HepG2 (cell line): ENCODE data around the gene EIF6. TPM values are rescaled to one million over a fixed set of nuclear protein-coding genes. Genes with fewer than 3 reads are reported as not detected.
A peak's percentile ranks its signal among the peaks of the same experiment; 100 is the strongest.

Source experiments
- ARNT ChIP-seq: fragments of 450-650 bp; IDR thresholded peaks from 2 replicates; pipeline ENCODE4 v1.6.1; 2017
- ATAD3A ChIP-seq: sonication (generic); formaldehyde crosslinking; IDR thresholded peaks from 2 replicates; pipeline ENCODE4 v1.4.0; 2020; ENCODE audit warnings: missing genetic modification reagents
- FOXA3 ChIP-seq: IDR thresholded peaks from 2 replicates; pipeline ENCODE4 v1.6.1; 2016; ENCODE audit warnings: missing genetic modification reagents, missing compliant biosample characterization
- HDAC6 ChIP-seq: fragments of 200-600 bp; sonication (generic); IDR thresholded peaks from 2 replicates; pipeline ENCODE4 v1.7.0; 2017; ENCODE audit warnings: mild to moderate bottlenecking, antibody characterized with exemption, low read length, low read depth
- HIVEP1 ChIP-seq: sonication (generic); formaldehyde crosslinking; IDR thresholded peaks from 2 replicates; pipeline ENCODE4 v1.4.0; 2020; ENCODE audit warnings: mild to moderate bottlenecking, missing genetic modification reagents
- HOXA9 ChIP-seq: sonication (generic); formaldehyde crosslinking; IDR thresholded peaks from 2 replicates; pipeline ENCODE4 v1.8.1; 2022; ENCODE audit warnings: missing genetic modification reagents, mild to moderate bottlenecking, moderate library complexity, borderline replicate concordance
- IKZF5 ChIP-seq: IDR thresholded peaks from 2 replicates; pipeline ENCODE4 v1.6.1; 2018; ENCODE audit warnings: missing genetic modification reagents, mild to moderate bottlenecking, missing compliant biosample characterization
- MAFG ChIP-seq: sonication (generic); formaldehyde crosslinking; IDR thresholded peaks from 2 replicates; pipeline ENCODE4 v1.5.1; 2020; ENCODE audit warnings: mild to moderate bottlenecking, missing genetic modification reagents
- PAF1 ChIP-seq: IDR thresholded peaks from 2 replicates; pipeline ENCODE4 v1.6.1; 2016; ENCODE audit warnings: missing genetic modification reagents, missing compliant biosample characterization
- PAX8 ChIP-seq: sonication (generic); formaldehyde crosslinking; IDR thresholded peaks from 2 replicates; pipeline ENCODE4 v1.8.0; 2022; ENCODE audit warnings: mild to moderate bottlenecking, missing genetic modification reagents, borderline replicate concordance
- PLRG1 ChIP-seq: fragments of 450-650 bp; conservative IDR thresholded peaks from 2 replicates; pipeline ENCODE4 v1.6.1; 2016
- POLR2AphosphoS5 ChIP-seq: IDR thresholded peaks from 2 replicates; pipeline ENCODE4 v1.6.1; 2012; ENCODE audit warnings: low read depth, low read length
- SP1 ChIP-seq, 2 experiments: fragments of 450-650 bp in 1 of 2; sonication (generic) in 1 of 2; formaldehyde crosslinking in 1 of 2; IDR thresholded peaks; 2 replicates each; pipeline versions ENCODE4 v1.4.0 to v1.6.1; 2016 to 2020; ENCODE audit warnings: missing genetic modification reagents in 1 of 2
- TMF1 ChIP-seq: sonication (generic); formaldehyde crosslinking; IDR thresholded peaks from 2 replicates; pipeline ENCODE4 v1.8.1; 2022; ENCODE audit warnings: low read depth, missing genetic modification reagents
- ZBTB43 ChIP-seq: sonication (generic); formaldehyde crosslinking; conservative IDR thresholded peaks from 2 replicates; pipeline ENCODE4 v1.4.0; 2020; ENCODE audit warnings: missing genetic modification reagents
- ZFP36L1 ChIP-seq: sonication (generic); formaldehyde crosslinking; IDR thresholded peaks from 2 replicates; pipeline ENCODE4 v1.8.0; 2022; ENCODE audit warnings: mild to moderate bottlenecking, missing genetic modification reagents, moderate library complexity
- ZFYVE20 ChIP-seq: sonication (generic); formaldehyde crosslinking; IDR thresholded peaks from 2 replicates; pipeline ENCODE4 v1.8.0; 2023; ENCODE audit warnings: low read depth, mild to moderate bottlenecking, moderate library complexity, missing genetic modification reagents, borderline replicate concordance
- ZNF136 ChIP-seq: sonication (generic); formaldehyde crosslinking; IDR thresholded peaks from 2 replicates; pipeline ENCODE4 v1.8.1; 2022; ENCODE audit warnings: low read depth, mild to moderate bottlenecking, moderate library complexity, missing genetic modification reagents
- ZNF205 ChIP-seq: IDR thresholded peaks from 2 replicates; pipeline ENCODE4 v1.6.1; 2018; ENCODE audit warnings: missing biosample characterization, missing genetic modification reagents
- ZNF260 ChIP-seq: sonication (generic); formaldehyde crosslinking; IDR thresholded peaks from 2 replicates; pipeline ENCODE4 v1.4.0; 2020; ENCODE audit warnings: missing genetic modification reagents, low read depth, mild to moderate bottlenecking, borderline replicate concordance
- ZNF407 ChIP-seq: sonication (generic); formaldehyde crosslinking; IDR thresholded peaks from one replicate; pipeline ENCODE4 v1.5.1; 2020; ENCODE audit warnings: mild to moderate bottlenecking, missing genetic modification reagents; ENCODE audit errors: not compliant biosample characterization
- ZNF550 ChIP-seq: sonication (generic); formaldehyde crosslinking; IDR thresholded peaks from 2 replicates; pipeline ENCODE4 v1.4.0; 2020; ENCODE audit warnings: mild to moderate bottlenecking, missing genetic modification reagents, borderline replicate concordance
- polyA plus RNA-seq, 8 experiments: library from polyadenylated mRNA; depleted of rRNA in 3 of 8; stranded (reverse) in 7 of 8; unstranded in 1 of 8; fragments of >200 nt; fragmentation: Illumina TruSeq in 4 of 8; extraction: Trizol in 4 of 8; gene quantifications; 2 replicates each; pipeline versions ENCODE4 v1.2.1 to v1.2.3, GENCODE V29; 2011 to 2016; ENCODE audit warnings: low read depth in 4 of 8, missing spikeins in 1 of 8, mixed read lengths in 1 of 8; ENCODE audit not compliant: insufficient read depth in 1 of 8
- total RNA-seq, 5 experiments: library from RNA; depleted of rRNA; stranded (reverse); fragments of >200 nt; fragmentation: Illumina TruSeq; extraction: Trizol; gene quantifications; 2 replicates each; pipeline ENCODE4 v1.2.3, GENCODE V29; 2016; ENCODE audit warnings: low read depth in 1 of 5

The EIF6 gene
- total and polyA plus RNA-seq, 2 of the 13 experiments (the other 11 are each of a cell fraction or from before 2014, with no cell fraction given): 462 to 466 TPM

- no peak for TF ChIP-seq TMF1 (CRISPR knock-in tag)
- TF ChIP-seq ZFYVE20 (CRISPR knock-in tag): no peak
- TF ChIP-seq IKZF5 (CRISPR knock-in tag): no peak
- TF ChIP-seq ZNF136 (CRISPR knock-in tag): no peak
- TF ChIP-seq PLRG1: no peak
- no peak for TF ChIP-seq ZBTB43 (CRISPR knock-in tag)
- TF ChIP-seq PAX8 (CRISPR knock-in tag): no peak
- TF ChIP-seq HOXA9: no peak
- 0 out of 2 replicates have a peak, but pooled peaks have one; percentile 18 for TF ChIP-seq ZNF205 (CRISPR knock-in tag)
- no peak for TF ChIP-seq HDAC6
- TF ChIP-seq HIVEP1: no peak
- no peak for TF ChIP-seq ZNF407 (CRISPR knock-in tag)
- TF ChIP-seq ZNF550 (CRISPR knock-in tag): no peak
- no peak for TF ChIP-seq ATAD3A (CRISPR knock-in tag)
- TF ChIP-seq ARNT: no peak
- no peak for TF ChIP-seq FOXA3 (CRISPR knock-in tag)
- TF ChIP-seq SP1 (IDR thresholded peaks at IDR 0.05): no peak
- no peak for TF ChIP-seq SP1 (CRISPR knock-in tag; IDR thresholded peaks at IDR 0.05)
- no peak for TF ChIP-seq PAF1
- no peak for TF ChIP-seq POLR2AphosphoS5
- TF ChIP-seq ZFP36L1 (CRISPR knock-in tag): no peak
- TF ChIP-seq ZNF260 (CRISPR knock-in tag): no peak
- TF ChIP-seq MAFG: peak; percentile 85; the same call in 1 of the 2 replicates
These were observed 1.2 kb upstream of the EIF6 start (continued) for GRCh38 chr20:35285806-35286076.
